HFFc6 (cell line): ENCODE measurements around the gene MYADM. TPM values are rescaled to one million over a fixed set of nuclear protein-coding genes. Genes with fewer than 3 reads are reported as not detected.

ENCODE experiments used
- DNase-seq: peaks from one replicate; pipeline ENCODE4 v3.0.0-alpha.2; 2018
- H3K27ac Mint-ChIP-seq: 2 replicates; pipeline ENCODE4 v1.8.0; 2020; ENCODE audit warnings: mild to moderate bottlenecking, mixed read lengths
- H3K27me3 Mint-ChIP-seq: 2 replicates; pipeline ENCODE4 v1.8.0; 2021; ENCODE audit warnings: mild to moderate bottlenecking, moderate library complexity, mixed read lengths; ENCODE audit not compliant: insufficient read depth
- H3K36me3 Mint-ChIP-seq: 2 replicates; pipeline ENCODE4 v1.8.0; 2021; ENCODE audit warnings: low read depth, mixed read lengths
- H3K4me1 Mint-ChIP-seq: 2 replicates; pipeline ENCODE4 v1.8.0; 2020; ENCODE audit warnings: low read depth, mixed read lengths
- H3K4me3 Mint-ChIP-seq: 2 replicates; pipeline ENCODE4 v1.8.0; 2020; ENCODE audit warnings: mild to moderate bottlenecking, moderate library complexity, mixed read lengths
- H3K9me3 Mint-ChIP-seq: 2 replicates; pipeline ENCODE4 v1.8.0; 2020; ENCODE audit warnings: mild to moderate bottlenecking, mixed read lengths
- total RNA-seq, 6 experiments: library from RNA; stranded (reverse); fragmentation: NEBNext Ultra II Directional; extraction: Animal tissue kit (Norgen Biotek cat#: 25700); gene quantifications; 2 replicates in 1 of 6; 3 replicates in 5 of 6; pipeline ENCODE4 v1.2.3, GENCODE V29; 2021
- TF ChIP-seq, protein P1 (sequence below): fragments of 200-600 bp; sonication (generic); IDR thresholded peaks from 2 replicates; pipeline ENCODE4 v1.5.0; 2021; ENCODE audit warnings: antibody characterized with exemption, mild to moderate bottlenecking

Gene MYADM
- total RNA-seq, 6 experiments from 2014 or later = 304 to 350 (median 316) TPM

GRCh38 chr19:53849237-53849676 is 18.4 kb upstream of the MYADM start:
- H3K4me1 Mint-ChIP-seq = peaks cover 36% of the 10 kb centered on the region
- peak overlapping the region; percentile 80 for H3K4me3 Mint-ChIP-seq
- no peaks in the 10 kb centered on the region for H3K9me3 Mint-ChIP-seq
- DNase-seq = peak; percentile 81
- no peaks in the 10 kb centered on the region; the same call in 1 of the 2 replicates for H3K27me3 Mint-ChIP-seq
- peak overlapping the region; percentile 91 for H3K27ac Mint-ChIP-seq
- no peaks in the 10 kb centered on the region for H3K36me3 Mint-ChIP-seq
- TF ChIP-seq, protein P1, sequence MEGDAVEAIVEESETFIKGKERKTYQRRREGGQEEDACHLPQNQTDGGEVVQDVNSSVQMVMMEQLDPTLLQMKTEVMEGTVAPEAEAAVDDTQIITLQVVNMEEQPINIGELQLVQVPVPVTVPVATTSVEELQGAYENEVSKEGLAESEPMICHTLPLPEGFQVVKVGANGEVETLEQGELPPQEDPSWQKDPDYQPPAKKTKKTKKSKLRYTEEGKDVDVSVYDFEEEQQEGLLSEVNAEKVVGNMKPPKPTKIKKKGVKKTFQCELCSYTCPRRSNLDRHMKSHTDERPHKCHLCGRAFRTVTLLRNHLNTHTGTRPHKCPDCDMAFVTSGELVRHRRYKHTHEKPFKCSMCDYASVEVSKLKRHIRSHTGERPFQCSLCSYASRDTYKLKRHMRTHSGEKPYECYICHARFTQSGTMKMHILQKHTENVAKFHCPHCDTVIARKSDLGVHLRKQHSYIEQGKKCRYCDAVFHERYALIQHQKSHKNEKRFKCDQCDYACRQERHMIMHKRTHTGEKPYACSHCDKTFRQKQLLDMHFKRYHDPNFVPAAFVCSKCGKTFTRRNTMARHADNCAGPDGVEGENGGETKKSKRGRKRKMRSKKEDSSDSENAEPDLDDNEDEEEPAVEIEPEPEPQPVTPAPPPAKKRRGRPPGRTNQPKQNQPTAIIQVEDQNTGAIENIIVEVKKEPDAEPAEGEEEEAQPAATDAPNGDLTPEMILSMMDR = no peak

- Mint-ChIP-seq H3K27ac (no peak overlapping the region), H3K27me3 (no peaks in the 10 kb centered on the region), H3K9me3 (no peaks in the 10 kb centered on the region), H3K36me3 (no peaks in the 10 kb centered on the region), H3K4me3 (no peak overlapping the region), H3K4me1 (peaks cover 26% of the 10 kb centered on the region)
- no peak for DNase-seq
- TF ChIP-seq, protein P1 = no peak
Observed at GRCh38 chr19:53853707-53854106, 14.0 kb upstream of the MYADM start.

DNA sequence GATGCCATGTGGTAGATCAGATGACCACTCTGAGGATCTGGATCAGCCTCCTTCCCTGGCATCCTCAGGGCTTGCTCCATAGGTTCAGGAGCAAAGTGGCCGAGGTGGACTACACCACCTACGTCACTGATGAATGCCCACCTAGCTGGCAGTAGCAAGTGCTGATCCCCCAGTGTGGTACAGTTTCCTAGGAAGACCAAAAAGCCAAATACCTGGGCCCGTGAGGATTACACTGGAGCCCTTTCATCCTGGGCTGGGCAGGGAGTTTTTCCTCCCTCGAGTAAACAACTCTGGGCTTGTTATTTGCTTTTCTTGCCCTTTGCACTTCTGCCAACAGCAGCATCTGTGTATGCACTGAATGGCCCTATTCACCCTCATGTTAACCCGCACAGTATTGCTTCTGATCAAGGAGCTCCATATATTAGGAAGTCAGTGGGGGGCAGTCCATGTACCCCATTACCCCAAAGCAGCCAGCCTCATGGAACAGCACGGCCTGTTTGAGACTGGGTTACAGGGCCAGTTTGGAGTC is 3.3 kb upstream of the MYADM start:
- DNase-seq = no peak
- H3K27me3 Mint-ChIP-seq = peaks cover 19% of the 10 kb centered on the region
- H3K9me3 Mint-ChIP-seq = peaks cover 11% of the 10 kb centered on the region
- no peak overlapping the region for H3K27ac Mint-ChIP-seq
- TF ChIP-seq, protein P1 = no peak
- peaks cover 9% of the 10 kb centered on the region for H3K36me3 Mint-ChIP-seq
- H3K4me3 Mint-ChIP-seq = no peak overlapping the region
- peaks cover 24% of the 10 kb centered on the region for H3K4me1 Mint-ChIP-seq

DNA sequence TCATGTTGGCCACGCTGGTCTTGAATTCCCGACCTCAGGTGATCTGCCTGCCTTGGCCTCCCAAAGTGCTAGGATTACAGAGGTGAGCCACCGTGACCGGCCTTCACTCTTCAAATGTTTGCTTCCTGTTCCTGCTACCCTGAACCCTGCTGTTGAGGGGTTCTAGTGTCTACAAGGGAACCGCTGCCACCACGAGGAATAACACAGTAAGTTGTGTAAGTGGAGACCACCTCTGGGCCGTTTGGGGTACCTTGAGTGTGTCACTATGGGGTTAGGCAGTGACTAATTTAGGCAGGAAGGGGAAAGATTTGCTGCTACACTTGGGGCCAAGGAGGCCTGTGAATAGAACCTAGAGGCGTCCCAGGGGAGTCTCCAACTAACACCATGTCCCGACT is 2.2 kb upstream of the MYADM start:
- H3K36me3 Mint-ChIP-seq = peaks cover 11% of the 10 kb centered on the region
- peaks cover 11% of the 10 kb centered on the region for H3K9me3 Mint-ChIP-seq
- peaks cover 26% of the 10 kb centered on the region for H3K27me3 Mint-ChIP-seq
- TF ChIP-seq, protein P1 = no peak; the same call in 1 of the 2 replicates
- H3K4me3 Mint-ChIP-seq = peak overlapping the region; percentile 100
- DNase-seq = no peak
- H3K27ac Mint-ChIP-seq = peak overlapping the region; percentile 100
- H3K4me1 Mint-ChIP-seq = peaks cover 27% of the 10 kb centered on the region

DNA sequence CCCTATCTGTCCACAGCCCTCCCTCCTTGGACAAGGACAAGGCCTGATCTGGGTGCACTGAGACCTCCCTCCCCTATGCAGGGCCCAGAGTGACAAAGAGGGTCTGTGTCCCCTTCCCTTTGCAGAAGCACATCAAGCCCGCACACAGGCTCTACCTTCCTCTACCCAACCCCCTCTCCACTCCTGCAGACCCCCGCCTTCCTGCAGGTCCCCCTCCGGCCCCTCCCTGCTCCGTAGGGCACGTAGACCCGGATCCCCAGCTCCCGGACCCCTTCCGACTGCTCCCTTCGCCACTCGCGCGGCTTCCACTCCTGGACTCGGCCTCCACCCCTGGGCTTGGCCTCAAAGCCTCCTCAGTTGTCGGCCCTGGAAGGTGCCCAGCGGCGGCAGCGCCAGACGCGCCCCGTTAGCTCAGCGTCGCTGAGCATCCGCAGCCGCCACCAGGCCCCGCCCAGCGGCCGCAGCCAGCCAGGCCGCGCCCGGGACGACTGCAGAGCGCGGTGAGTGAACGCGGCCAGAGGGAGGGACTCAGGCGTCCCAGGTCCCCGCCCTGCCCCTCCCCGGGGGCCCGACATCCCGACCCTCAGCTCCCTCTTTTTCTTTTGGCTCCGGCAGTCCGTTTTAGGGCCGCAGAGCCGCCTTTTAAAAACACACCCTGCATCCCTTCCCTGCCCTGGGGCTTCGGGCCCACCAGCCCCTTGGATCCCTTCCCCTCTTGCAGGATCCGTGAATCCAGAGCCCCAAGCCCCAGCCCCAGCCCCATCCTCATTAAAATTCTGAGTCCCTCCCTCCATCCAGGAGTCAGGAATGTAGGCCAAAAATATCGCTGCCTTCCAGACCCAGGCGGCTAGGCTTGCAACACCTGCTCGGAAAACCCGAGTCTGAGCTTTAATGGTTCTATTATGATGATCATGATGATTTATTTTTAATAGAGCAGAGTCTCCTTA is 1.5 kb upstream of the MYADM start:
- H3K36me3 Mint-ChIP-seq = peaks cover 18% of the 10 kb centered on the region
- peaks cover 33% of the 10 kb centered on the region for H3K4me1 Mint-ChIP-seq
- TF ChIP-seq, protein P1 = no peak
- peaks cover 11% of the 10 kb centered on the region for H3K9me3 Mint-ChIP-seq
- peak overlapping the region; percentile 100 for H3K4me3 Mint-ChIP-seq
- peaks cover 31% of the 10 kb centered on the region for H3K27me3 Mint-ChIP-seq
- H3K27ac Mint-ChIP-seq = peak overlapping the region; percentile 100
- DNase-seq = peak; percentile 64
